ENCODE measurements around the gene FLNB.

GRCh38 chr3:58207954-58208353, 199.7 kb downstream of the FLNB start:
- no peak for TF ChIP-seq CTCF (IDR thresholded peaks at IDR 0.05)
- no peak for TF ChIP-seq MXI1 (IDR thresholded peaks at IDR 0.05; ENCODE audit: low read depth, low read length)
- TF ChIP-seq NRF1 (IDR thresholded peaks at IDR 0.05; ENCODE audit: low read depth, low read length), result no peak
- no peak for TF ChIP-seq POLR2AphosphoS5 (IDR thresholded peaks at IDR 0.05; ENCODE audit: low read depth, low read length)
- no peak for TF ChIP-seq RAD21 (IDR thresholded peaks at IDR 0.05; ENCODE audit: low read length)

Measured in SK-N-SH (cell line).